Stimulated activated CD4-positive, alpha-beta T cell treated with anti-CD3 and anti-CD28 coated beads, Interleukin-4, amount 100 ng/mL, for 4 hours (primary cell): ENCODE measurements around the gene PBX4.

Experiments used
- DNase-seq, 2 experiments: peaks; one replicate each; pipeline ENCODE4 v3.0.0-alpha.2; 2020

PBX4 gene

DNA sequence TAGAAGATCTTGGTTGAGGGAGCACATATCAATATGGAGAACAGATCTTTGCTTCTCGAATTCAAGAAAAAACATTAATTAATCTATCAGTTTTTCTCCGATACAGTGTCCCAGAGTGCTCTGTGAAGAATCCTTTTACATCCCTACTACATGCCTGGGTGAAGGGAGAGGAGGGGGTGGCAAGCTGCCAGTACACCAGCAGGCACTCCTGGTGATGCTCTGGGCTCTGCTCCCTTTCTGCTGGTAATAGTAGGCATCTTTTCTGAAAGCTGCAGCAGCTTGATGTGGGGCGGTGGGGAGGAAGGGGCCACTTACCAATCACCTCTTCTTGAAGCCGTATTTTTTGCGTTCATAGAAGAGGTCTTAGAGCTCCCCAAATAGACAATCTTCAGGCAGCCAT, 30.7 kb downstream of the PBX4 start:
- no peak for DNase-seq

DNA sequence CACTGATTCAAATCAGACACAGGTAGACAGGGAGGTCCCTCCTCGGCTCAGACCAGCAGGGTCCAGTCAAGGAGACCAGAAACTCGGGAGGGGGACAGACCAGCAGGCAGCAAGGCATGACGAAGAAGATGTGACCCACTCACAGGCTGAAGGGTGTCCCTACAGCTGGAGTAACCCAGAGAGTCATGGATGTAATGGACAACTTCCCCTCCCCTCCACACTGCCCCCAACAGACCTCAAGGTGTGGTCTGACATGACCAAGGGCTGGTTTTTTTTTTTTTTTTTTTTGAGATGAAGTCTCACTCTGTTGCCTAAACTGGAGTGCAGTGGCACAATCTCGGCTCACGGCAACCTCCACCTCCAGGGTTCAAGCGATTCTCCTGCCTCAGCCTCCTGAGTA, 34.1 kb downstream of the PBX4 start:
- no peak for DNase-seq

DNA sequence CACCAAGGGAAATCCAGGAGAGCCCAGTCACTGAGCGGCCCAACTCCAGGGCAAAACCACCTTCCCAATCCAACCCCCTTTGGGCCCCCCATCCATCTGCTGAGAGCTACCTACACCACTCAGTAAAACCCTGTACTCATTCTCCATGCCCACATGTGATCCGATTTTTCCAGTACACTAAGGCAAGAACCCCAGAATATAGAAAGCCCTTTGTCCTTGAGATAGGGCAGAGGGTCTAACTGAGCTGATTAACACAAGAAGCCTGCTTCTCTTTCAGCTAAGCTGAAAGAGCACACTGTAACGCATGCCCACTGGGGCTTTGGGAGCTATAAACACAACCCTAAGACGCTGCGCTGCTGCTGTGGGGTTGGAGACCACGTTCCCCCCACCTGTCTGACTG, 36.0 kb downstream of the PBX4 start:
- no peak for DNase-seq

DNA sequence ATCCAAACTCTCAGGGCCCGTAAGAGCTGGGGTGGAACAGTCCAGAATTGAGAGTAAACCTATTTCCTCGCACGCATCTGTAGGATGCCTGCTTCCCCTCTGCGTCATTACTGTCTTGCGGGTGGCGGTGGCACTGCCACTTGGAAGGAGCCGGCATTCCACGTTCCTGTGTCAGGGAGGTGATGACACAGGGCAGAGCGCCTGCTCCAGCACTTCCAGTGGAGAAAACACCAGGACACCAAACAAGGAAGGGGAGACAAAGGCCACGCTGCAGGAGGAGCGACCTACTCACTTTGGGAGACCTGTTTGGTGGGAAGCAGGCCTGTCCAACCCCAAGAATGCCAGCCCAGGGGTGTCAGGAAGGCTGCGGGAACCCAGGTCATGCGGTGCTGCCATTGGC, 37.1 kb downstream of the PBX4 start:
- no peak for DNase-seq

DNA sequence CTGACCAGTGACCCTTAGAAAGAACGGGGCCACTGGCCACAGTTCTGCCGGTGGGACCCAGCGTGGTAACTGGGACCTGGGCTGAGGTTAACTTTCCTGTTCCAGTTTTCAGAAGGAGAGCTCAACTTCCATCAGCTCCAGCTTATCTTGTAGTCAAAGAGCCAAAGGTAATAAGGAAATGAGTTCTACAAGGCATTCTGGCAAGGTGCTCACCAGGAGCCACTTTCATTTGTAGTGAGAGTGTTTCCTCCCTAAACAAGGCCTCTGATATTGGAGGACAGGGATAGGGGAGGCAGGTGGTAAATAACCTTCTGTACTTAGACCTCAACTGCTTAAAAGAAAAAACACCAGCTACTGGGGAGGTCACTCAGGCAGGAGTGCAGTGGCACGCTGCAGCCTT, 38.1 kb downstream of the PBX4 start:
- DNase-seq, result no peak

DNA sequence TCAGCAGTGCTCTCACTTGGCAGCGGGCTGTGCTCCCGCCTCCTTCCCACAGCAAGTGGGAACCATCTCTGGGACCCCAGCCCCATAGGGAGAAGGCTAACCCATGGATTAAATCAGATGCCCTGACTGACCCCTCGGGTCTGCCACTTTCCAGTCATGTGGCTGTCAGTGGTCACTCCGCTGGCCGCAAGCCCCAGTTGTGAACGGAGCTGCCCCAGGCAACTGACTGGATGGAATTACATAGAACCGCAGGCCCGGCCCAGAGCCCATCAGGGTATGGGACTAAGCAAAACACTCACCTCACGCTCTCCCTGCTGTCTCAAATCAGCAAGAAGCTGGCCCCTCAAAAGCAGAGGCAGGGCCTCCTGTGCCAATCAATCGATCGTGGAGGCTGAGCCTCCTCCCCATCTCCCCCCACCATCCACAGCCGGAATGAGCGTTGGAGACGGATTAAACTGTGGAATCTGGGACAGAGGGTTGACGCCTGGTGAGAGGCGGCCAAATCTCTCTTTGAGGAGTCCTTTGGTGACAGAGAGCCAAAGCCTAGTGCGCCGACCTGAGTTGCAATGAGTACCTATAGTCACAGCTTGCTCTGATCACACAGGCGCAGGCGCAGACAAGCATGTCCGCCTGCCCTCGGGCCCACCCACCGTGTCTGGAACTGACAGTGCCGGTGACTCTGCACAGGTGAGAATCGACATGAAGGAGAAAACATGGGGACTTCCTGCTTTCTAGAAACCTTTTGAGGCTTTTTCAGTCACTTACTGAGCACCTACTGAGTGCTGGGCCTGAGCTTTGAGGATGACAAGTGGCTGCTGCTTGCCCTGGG, 38.7 kb downstream of the PBX4 start:
- DNase-seq, result no peak

DNA sequence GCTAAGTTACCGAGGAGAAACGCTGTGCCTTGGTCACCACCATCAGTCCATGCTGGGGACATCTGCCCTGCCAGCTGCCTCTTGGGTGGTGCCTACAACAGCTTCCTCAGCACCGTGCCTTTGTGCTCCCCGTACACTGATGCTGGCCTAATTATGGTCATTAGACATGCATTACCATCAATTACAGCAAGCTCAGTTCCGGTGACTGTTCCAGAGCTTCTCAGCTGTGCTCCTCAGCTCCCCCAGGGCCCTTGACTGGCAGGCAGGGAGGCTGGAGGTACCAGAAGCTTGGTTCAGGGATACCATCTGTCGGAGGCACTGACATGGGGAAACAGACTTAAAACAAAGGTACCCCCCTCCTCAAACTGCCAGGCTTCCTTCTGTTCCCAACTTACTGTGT, 40.2 kb downstream of the PBX4 start:
- no peak for DNase-seq

DNA sequence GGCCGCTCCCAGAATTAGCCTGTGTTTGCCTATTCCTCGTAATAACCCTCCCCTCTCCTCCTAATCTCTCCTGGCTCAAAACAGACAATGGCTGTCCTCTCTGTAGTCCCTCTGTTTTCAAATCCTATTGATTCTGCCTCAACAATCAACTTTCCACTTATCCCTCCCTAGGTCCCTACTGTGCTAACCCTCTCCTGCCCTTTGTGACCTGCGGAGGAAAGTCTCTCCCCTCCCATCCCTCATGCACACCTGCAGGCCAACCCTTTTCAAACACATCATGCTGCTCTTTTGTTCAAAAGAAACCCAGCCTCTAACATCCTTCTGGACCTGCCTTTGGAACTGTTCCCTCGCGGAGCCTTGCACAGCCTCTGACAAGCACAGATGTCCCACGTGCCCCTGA, 43.1 kb downstream of the PBX4 start:
- DNase-seq, result no peak

DNA sequence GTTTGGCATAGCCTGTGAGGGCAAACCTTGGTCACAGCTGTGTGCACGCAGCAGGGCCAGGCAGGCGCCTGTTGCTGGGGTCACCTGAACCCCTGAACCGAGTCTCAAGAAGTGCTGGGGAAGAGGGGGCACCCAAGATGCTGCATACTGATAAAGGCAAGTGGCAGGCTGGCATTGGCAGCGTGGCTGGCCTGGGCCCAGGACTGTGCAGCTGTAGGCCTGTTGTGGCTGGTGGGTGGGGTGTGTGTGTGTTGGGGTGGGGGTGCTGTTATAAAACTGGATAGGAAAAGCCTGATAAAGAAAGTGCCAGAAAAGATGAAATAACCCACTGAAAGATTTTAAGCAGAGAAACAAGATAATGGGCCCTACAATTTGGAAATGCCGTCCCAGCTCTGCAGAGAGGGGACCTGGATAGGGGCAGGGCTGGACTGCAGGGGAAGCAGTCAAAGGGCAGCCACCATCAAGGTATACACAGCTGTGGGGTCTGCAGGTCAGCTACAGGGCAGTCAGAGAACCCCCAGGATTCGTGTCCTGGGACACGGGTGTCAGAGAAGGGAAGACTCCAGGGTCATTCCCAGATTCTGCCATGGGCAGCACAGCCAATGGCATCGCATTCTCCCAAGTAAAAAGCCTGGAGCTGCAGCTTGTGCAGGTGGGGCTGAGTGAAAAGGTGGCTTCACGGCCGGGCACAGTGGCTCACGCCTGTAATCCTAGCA, 47.3 kb downstream of the PBX4 start:
- DNase-seq, result no peak

DNA sequence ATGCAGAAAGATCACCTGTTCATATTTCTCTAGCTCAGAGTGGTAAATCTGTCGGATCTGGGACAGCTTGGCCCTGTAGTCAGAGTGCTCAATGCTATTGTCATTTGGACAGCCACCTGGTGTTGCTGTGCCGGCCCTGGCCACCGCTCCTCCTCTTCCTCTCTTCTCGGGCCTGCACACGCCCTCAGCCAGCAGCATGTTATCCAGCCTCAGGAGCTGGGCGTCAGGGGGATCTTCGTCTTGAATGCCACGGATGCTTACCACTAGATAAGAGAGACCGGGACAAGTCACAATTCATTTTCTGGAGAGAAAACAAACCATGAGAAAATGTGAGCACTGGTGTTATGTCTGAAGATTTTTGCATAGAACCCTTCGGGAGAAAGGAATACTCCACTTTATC, 47.9 kb downstream of the PBX4 start:
- no peak for DNase-seq

DNA sequence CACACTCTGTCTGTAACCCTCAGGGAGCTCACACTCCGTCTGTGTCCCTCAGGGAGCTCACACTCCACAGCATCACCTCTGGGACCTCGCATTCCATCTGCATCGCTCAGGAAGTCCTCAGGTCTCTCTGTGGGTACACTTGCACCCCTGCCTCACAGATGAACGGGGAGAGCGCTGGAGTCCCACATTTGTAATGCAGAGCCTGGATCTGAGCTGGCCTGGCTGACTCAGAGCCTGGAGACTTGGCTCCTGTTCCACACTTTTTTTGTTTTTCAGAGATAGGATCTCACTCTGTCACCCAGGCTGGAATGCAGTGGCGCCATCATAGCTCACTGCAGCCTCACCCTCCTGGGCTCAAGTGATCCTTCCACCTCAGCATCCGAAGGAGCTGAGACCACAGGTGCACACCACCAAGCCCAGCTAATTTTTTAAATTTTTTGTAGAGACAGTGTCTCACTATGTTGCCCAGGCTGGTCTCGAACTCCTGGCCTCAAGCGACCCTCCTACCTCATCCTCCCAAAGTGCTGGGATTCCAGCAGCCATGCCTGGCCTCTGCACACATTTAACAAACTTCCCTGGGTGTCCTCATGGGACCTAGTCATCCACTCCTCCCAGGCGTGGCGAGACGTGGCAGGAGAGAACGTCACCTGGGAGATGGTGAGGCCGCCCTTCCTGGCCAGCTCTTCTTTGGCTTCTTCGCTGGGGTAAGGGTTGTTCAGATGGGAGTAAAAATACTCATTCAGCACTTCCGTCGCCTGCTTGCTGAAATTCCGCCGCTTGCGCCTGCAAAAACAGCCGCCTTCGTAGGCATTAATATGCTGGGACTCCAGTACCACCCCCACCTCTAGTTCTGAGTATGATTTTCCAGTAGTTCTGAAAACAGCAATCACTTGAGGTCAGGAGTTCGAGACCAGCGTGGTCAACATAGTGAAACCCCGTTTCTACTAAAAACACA, 49.4 kb downstream of the PBX4 start:
- DNase-seq, result no peak

DNA sequence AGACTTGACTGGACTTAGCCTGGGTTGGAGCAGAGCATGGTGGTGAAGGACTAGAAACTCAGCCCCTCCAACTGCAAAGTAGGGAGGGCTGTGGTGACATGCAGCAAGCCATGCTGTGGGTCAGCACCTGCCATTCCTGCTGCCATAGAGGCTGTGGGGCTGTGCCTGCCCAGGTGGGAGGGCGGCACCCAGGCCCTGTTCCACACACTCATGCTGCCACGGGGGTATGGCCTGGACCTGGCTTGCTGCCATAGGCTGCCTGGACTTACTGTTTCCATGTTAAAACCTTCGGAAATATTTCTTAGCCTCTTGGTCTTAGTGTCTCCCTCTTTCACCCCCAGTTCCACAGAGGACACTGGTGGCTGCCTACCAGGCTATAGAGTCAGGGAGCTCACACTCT, 51.1 kb downstream of the PBX4 start:
- DNase-seq, result no peak

DNA sequence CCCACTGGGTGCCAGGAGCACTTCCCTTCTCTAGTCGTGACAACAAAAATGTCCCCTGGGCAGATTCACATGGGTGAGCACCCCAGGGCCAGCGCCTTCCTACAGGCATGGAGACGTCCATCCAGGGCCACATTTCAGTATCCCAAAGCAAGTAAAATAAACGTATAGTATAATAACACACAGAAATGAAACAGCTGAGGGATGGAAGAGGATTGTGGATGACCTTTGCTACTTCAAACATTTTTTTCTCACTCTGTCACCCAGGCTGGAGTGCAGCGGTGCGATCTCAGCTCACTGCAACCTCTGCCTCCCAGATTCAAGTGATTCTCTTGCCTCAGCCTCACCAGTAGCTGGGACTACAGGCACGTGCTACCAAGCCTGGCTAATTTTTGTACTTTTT, 52.2 kb downstream of the PBX4 start:
- DNase-seq, result no peak

DNA sequence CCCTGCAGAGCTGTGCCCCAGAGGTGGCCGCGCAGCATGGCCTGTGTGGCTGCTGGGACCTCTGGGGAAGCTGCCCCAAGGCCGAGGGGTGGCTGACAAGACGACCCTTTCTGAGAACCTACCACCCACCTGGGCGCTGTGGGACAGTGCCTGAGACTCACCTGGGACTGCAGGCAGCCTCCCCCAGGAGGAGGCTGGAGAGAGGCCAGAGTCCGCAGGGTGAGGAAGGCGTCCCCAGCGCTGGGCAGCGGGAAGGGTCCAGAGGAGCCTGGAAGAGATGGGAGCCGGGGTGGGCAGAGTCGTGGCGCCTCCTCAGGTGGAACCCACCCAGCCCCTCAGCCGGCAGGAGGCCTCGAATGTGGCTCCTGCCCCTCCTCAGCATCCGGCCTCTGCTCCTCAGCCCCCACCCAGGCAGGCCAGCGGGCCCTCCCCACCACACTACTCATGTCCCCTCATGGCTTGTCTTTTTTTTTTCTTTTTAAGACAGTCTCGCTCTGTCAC, 55.1 kb downstream of the PBX4 start:
- DNase-seq, result no peak

DNA sequence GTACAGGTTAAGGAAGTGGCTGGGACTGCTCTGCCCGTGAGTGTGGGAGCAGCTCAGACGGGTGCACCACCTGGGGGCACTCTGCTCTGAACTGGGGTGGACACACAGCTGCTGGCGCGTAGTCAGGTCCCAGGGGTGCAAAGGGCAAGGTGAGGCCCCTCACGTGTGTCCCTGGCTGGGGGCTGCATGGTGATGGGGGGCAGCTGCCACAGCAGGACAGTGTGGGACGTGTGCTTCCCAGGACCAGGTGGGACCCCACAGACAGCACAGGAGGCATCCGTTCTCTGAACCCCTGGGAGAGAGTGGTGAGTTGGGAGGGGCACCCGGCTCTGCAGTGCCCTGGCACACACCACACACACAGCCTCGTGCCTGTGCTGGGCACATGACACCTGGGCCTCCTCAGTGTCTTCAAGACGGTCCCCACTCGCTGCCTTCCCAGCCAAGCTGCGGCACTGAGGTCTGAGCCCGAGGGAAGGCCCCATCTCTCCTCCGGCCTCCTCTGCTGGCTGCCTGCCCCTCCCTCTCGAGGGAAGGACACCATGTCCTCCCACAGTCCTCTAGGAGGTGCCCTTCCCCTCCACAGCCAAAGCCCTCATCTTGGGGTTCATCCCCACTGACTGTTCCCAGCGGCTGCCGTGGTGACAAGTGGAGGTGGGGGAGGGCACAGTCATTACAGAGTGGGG, 55.7 kb downstream of the PBX4 start:
- peak in 1 of 2 experiments; percentile 54 for DNase-seq

DNA sequence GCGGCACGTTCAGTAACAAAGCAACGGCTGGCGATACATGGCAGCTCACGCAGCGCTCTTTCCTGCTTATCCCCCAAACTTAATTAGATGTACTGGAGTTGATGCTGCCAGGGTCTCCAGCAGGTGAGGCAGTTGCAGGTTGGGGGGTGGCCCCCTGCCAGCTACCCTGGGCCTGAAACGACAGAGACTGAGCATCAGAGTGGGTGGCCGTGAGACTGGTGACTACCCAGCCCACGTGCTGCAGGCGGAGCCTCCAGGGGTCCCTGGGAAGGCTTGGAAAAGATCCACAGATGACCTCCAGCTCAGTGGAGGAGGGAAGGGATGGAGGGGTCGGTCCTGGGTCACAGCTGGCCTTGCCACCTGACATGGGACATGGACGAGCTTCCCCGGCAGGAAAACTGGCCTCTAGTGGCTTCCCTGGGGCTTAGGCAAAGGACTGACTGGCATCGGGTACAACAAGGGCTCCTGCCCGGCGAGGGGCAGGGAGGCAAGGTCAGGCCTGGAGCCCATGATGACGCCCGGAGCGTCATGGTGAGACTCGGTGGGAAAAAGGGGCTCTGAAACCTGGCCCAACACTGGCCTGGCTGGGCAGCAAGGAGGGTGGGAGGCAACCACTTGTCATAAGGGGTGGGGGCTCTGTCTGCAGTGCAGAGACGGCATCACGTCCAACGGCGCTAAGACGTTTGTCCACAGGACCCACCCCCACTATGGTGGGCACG, 56.4 kb downstream of the PBX4 start:
- no peak for DNase-seq

DNA sequence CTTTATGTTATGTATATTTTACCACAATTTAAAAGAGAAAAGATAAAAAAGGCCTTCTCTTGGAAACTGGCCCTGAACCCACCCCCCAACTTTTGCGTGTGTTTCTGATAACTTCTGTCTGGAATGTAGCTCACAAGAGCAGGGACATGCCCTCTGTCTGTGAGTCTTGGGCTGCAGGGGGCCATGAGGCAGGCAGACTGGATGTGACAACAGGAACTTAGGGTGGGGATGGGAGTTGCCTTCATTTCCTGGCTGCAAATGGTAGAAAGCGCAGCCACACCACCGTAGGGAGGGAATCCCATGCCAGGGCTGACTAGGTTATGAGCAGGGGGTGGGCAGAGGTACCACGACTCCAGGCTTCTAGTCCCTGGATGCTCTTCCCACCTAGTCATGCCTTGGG, 58.6 kb downstream of the PBX4 start:
- no peak for DNase-seq

DNA sequence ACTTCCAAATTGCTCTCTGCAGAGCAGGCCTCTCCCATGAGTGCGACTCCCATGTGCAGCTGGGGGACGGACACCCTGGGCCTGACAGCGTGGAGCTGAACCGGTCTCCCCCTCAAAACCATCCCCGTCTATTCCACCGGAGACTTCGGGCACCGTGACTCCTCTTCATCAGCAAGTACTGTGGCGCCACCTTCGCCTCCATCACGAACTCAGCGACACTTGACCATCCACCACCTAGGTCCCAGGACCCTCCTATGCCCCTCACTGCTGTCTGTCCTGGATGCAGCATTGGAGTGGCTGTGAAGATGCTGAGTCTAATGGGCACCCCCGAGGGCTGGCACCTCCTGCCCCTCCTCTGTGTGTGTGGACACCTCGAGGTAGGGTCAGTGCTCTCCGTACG, 59.9 kb downstream of the PBX4 start:
- DNase-seq, result no peak

DNA sequence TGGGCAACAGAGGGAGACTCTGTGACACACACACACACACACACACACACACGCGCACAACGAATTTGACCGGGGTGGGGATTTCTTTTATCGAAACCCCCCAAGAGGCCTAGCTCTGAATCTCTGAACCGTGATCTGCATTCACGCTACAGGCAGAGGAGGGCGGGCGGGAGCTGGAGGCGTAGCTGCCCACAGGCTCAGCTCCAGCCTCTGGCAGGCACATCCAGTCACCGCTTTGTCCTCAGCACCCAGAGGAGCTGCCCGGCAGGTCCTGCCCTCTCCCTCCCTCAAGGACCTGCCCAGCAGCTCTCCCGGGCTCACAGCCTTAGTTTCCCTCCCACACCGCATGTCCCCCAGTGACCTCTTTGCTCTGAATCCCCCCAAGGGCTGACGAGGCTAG, 60.4 kb downstream of the PBX4 start:
- DNase-seq, result no peak

DNA sequence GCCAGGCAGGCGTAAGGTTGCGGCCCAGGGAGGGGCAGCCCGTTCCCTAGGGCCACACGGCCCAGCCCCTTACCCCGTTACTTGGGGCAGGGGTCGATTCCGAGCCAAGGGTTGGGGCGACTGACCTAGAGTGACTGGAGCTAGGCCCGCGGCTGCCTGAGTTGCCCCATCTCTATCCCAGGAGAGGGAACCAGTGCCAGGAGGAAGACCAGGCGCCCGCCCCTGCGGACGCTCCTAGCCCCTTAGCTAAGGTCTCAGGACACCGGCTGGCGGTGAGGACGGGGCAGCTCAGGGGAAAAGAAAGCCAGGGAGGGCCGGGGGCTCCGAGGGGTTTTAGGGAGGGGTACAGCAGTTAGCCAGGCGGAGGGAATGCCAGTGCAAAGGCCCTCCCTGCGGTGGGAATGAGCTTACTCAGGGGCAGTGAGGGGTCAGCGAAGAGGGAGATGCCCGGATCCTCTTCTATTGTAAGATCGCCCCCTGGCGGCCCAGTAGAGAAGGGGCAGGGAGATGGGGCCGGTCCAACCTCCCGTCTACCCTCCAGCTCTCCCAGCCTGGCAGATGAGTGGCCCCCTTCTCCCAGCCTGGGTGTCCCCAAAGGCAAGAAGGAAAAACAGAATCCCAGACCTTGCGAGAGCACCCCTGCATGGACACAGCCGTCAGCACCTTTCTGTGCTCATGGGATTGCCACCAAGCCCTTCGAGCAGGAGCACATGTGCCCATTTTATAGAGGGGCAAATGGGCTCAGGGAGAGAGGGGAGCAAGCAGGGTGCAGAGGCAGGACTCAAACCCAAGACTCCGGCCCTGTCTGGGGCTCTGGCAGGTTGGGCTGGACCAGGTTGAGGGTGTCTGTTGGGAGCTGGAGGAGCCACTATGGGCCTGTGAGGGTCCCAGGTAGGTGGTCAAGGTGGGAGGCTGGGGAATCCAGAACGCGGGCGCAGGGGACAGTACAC, 64.1 kb downstream of the PBX4 start:
- peak; percentile 40 to 63 for DNase-seq

DNA sequence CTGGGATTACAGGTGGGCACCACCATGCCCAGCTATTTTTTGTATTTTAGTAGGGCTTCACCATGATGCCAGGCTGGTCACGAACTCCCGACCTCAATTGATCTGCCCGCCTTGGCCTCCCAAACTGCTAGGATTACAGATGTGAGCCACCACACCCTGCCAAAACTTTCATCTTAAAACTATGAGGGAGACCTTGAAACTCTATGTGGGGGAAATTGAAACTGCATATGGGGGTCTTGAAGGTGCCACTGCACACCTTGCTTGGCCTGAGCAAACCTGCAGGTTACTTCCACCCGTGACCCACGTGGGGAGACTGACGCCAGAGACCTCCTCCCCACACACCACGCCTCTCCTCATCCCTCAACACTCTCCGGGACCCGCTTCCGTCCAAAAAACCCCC, 64.8 kb downstream of the PBX4 start:
- no peak for DNase-seq
